SK-N-MC (cell line): ENCODE measurements around the gene PAH.

Experiments
- EZH2 ChIP-seq: fragments of 200-600 bp; sonication (generic); IDR thresholded peaks from one replicate; pipeline ENCODE4 v1.6.1; 2017; ENCODE audit warnings: antibody characterized with exemption
- FOXP2 ChIP-seq: optimal IDR thresholded peaks from 2 replicates; pipeline ENCODE3; 2011; ENCODE audit warnings: mild to moderate bottlenecking, moderate library complexity; ENCODE audit not compliant: insufficient read depth; ENCODE audit errors: extremely low read length, control extremely low read depth
- POLR2AphosphoS5 ChIP-seq: IDR thresholded peaks from 2 replicates; pipeline ENCODE4 v1.6.1; 2012; ENCODE audit warnings: mild to moderate bottlenecking, low read depth, low read length, borderline replicate concordance

DNA sequence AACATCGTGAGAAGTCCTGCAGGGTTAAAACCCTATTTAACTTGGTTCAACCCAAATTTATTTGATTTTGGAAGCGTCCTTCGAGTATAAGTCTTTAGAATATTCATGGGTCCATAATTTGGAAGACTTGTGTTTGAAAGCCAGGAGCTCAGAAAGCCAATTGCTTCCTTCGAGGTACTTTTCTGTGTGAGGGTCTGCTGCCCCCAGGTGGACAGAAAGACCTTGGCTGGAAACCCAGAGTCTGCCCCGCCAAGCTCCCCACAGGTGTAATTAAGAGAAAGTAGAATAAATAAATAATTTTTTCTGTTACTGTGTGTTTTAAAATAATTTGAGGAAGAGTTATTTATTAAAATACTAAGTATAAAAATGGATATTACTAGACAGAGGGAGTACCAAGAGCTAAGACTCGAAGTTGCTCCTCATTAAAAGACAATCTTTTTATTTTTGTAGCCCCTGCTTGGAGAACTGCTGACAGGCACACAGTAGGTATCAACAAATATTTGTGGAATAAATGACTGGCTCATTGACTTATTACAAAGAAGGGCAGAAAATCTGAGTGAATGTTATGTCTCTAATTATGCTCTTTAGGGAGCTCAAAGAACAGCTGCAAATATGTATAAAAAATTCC lies 105.8 kb downstream of the PAH start:
- TF ChIP-seq POLR2AphosphoS5 (no peak), EZH2 (no peak), FOXP2 (no peak)
